ENCODE measurements around the gene HSPBP1.

HSPBP1 gene

DNA sequence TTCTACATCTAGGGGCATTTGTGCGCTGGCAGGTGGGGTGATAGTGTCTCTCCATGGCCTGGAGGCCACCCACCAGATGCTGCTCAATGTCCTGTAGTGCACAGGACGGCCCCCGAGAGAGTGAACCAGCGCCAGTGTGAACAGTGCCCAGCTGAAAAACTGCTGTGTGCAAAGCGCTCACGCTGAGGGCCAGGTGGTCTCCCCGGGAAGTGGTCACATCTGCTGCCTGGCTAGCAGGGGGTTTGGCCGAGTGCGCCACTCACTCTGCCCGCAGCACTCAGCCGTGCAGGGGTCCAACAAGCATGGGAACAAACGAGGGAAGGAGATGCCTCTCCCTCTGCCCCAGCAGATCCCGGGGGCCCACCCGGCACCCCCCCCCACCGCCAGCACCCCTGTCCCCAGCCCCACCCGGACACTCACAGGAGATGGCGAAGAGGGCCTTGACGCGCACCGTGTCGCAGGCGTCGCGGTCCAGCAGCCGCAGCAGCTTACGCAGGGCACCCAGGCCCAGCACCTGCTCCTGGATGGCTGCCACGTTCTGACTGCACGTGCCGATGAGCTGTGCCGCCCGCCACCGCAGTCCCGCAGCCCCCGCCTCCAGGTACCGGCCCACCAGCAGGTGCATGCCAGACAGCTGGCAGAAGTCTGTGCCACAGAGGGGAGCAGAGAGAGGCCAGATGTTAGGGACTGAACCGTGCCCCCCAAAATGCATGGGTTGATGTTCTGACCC lies 5.8 kb downstream of the HSPBP1 start:
- no peak for DNase-seq

DNA sequence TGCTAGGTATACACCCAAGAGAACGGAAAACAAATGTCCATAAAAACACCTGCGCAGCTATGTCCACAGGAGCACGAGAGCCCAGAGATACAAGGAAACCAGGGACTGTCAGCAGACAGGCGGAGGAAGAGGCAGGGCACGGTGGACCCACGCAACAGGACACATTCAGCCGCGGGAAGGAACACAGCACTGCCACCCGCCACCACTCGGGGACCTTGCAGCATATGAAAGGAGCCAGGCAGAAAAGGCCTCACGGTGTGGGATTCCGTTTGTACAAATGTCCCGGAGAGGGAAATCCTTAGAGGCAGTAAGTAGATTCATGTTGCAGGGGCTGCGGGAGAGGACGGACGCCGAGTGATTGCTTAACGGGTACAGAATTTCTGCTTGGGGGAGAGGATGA lies 7.8 kb downstream of the HSPBP1 start:
- DNase-seq, result no peak

DNA sequence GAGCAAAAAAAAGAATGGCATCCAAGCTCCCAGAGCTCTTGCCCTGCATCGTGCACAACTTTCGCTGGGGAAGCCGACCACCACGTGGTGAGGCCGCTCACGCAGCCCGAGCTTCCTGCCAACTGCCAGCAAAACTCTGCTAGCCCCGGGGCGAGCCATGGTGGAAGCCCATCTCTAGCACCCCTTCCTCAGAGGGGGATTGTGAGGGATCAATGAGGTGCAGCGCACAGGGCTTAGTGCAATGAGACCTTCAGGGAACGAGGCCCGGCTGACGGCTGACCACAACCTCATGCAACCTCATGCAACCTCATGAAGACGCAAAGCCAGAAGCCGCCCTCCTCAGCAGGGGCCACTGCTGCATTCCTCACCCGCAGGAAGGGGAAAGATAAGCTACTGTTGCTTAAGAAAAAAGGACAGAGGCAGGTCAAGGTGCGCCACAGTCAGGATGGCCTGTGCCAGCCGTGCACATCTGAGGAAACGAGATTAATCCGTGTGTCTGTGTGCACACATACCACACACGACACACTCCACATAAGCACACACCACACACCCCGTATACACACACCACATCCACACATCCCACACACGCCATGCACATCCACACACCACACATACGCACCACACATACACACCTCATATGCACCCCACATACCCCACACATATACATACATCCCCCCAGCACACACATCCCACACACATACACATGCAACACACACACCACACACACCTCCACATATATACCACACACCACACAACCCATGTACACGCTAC lies 9.6 kb downstream of the HSPBP1 start:
- no peak for DNase-seq

DNA sequence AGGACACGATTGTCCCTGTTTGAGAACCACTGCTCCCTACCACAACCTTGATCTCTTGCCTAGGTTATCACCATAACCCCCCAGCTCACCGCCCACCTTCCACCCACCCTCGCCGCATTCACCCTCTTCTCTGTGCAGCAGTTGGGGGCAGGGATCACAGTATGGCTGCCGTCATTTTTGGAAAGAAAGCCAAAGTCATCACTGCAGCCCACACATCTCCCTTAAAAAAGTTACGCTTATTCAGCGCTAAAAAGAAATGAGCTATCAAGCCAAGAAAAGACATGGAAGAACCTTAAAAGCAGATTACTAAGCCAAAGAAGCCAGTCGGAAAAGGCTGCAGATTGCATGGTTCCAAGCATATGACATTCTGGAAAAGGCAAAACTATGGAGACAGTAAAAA lies 10.6 kb downstream of the HSPBP1 start:
- DNase-seq, result no peak

DNA sequence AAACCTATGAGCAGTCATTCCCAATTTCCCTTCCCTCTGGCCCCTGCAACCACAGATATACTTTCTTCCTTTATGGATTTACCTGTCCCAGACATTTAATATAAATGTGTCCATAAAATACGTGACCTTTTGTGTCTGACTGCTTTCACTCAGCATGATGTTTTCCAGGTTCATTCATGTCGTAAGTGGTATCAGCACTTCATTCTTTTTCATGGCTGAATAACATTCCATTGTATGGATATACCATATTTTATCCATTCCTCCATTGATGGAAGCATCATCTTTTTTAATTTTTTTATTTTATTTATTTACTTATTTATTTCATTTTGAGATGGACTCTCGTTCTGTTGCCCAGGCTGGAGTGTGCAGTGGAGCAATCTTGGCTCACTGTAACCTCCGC lies 13.1 kb downstream of the HSPBP1 start:
- no peak for DNase-seq

DNA sequence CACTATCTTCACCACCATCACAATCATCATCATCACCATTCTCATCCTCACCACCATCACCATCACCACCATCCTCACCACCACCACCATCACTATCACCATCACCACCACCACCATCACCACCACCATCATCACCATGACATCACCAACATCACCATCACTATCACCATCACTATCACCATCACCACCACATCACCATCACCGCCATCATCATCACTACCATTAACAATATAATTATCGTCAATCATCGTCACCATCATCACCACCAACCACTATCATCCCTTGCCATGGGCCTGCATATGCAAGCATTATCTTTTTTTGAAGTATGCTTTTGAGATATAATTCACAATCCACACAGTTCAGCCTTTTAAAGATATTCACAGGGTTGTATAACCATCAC lies 13.5 kb downstream of the HSPBP1 start:
- no peak for DNase-seq

DNA sequence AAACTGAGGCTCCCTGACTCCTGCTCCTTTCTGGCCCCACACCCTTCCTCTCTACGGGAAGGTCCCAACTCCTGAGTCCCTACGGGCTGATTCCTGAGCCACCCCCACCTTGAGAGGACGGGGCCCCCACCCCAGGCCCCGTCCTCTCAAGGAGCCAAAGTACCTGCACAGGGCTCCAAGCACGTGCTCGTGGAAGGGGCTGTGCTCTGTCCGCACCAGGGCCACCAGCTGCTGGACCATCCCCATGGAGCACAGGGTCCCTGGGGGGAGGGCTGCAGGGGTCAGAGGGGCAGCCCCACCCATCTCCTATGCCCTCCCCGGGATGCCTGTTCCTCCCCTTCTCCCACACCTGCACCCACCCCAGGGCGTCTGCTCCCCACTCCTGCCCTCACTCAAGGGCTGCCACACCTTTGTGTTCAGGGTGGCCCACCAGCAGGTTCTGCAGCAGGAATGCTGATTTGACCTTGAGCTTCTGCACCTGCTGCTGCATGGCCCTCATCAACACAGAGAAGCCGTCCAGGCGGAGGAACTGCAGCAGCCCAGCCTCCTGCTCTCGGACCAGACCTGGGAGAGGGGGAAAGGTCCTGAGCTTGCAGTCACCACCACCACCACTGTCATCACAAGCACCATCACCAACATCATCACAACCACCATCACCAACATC lies 14.1 kb downstream of the HSPBP1 start:
- DNase-seq, result no peak

DNA sequence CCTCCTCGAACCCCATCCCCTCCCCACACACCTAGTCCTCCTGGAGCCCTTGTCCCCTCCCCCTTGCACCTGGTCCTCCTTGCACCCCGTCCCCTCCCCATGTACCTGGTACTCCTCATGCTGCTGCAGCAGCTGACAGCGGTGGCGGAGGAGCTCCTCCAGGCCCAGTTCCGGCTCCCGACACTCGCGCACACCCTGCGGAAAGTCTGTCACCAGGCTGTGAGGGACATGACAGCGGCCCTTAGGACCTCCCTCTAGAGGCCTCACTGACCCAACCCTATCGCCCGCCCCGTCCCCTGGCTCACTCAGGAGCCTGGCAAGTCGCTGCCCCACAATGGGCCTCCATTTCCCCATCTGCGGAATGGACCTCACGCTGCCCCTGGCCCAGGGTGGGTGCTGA lies 14.7 kb downstream of the HSPBP1 start:
- DNase-seq, result no peak

DNA sequence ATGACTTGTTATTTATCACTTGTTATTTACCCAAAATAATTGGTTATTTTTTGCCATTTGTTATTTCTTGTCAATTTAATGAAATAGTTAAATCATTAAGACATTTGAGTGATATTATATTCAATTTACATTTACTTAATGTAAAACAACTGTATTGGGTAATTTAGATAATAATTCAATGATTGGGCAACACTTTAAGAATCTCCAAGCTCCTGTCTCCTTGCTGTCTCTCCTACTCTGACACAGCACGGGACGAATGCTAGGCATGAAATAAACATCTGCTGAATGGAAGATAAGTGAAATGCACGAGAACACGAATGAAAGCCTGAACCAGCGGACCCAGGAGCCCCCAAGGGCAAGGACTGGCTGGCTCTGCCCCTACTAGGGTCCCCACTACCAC lies 15.4 kb downstream of the HSPBP1 start:
- no peak for DNase-seq

DNA sequence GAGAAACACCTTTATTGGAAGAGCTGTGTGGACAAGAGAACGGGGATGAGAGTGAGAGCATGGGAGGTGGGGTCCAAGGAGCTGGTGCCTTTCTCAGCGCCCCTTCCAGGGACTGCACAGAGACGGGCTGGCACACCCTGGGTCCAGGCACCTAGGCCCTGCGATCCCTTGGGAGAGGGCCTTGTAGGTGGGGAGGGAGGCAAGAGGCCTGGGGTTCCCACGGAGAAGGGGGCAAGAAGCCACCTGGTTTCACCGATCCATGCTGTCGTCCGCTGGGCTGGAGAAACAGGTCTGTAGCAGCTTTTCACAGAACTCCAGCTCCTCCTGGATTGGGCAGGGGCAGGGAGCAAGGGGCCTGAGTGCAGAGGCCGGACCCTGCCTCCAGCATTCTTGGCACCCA lies 17.6 kb downstream of the HSPBP1 start:
- no peak for DNase-seq

DNA sequence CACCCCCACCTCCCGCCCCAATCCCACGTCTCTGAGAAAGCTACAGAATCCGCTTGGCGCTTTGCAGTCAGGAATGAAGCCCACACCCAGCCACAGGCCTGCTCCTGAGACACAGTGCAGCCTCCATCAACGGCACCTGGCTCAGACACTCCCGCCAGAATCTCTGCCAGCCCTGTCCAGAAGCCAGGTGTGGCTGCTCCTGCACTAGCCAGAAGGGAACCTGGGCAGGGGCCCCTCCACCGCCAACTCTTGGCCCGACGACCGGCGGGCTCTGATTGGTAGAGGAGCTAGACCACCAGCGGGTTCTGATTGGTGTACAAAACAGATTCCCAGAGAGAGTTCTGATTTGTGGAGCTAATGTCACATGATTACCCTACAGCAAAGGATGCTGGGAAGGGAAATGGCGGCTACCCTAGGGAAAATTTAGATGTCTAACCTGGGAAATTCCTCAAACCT lies 18.2 kb downstream of the HSPBP1 start:
- DNase-seq, result no peak

DNA sequence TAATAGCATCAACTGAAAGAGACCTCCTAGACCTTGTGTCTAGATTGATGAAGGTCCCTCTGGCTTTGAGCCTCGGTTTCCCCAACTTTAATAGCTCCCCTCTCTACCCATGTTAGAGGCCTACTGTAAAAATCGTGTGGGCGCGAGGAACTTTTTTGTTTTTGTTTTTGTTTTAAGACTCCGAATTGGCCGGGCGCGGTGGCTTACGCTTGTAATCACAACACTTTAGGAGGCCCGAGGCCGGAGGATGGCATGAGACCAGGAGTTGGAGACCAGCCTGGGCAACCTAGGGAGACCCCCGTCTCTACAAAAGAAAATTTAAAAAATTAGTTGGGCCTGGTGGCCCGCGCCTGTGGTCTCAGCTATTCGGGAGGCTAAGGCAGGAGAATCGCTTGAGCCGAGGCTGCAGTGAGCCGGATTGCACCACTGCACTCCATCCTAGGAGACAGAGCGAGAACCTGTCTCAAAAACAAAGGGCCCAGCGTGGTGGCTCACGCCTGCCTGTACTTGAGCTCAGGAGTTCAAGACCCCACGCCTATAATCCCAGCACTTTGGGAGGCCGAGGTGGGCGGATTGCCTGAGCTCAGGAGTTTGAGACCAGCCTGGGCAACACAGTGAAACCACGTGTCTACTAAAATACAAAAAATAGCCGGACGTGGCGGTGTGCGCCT lies 20.2 kb downstream of the HSPBP1 start:
- no peak for DNase-seq

DNA sequence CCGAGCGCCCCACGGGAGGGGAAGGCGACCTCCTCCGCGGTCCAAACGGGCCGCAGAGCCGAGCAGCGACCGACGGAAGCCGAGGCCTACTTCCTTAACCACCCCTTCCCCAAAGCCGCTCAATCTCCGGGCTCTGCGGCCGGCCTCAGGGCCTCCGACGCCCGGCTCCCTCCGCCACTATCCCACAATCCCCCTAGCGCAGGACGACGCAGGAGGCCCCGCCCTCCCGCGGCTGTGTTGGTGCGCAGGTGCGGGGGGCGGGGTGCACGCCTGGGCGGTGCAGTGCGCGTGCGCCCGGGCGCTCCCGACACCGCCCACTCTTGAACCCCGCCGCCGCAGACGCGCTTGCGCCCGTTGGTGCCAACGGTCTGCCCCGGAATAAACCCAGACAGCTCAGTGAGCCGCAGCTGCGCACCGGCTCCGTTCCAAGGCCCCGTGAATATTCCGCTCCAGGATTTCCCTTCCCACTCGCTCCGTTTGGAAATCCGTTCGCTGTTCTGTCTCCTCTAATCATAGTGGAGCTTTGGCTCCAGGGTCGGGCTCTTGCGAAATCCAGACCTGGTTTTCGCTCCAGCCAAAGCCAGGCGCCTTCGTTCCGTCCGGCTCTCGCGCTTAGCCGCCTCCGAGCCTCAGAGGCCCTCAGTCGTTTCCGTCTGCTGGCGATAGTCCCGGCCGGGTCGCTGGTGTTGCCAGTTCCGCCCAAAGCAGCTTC lies 20.9 kb downstream of the HSPBP1 start, which contains the start of gene PPP6R1:
Gene PPP6R1 (minus strand): TSS at position 190 of the 712 bp plus-strand sequence. CDS start 11,914 bp downstream, outside the sequence.
- DNase-seq, result peak; percentile 96

DNA sequence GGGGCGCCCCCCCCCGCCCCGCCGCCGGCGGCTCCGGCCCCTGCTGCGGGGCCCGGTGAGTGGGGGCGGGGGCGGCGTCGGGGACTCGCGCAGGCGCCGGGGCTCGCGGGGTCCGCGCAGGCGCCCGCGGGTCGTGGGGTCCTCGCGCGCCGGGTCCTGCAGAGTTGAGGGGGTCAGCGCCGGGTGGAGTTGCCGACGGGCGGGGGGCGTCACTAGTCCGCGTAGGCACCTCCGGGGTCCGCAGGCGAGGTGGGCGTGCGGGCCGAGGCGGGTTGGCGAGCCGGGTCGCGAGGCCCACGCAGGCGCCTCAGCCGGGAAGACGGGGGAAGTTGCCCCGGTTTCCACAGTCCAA lies 21.5 kb downstream of the HSPBP1 start:
- DNase-seq, result peak; percentile 49

DNA sequence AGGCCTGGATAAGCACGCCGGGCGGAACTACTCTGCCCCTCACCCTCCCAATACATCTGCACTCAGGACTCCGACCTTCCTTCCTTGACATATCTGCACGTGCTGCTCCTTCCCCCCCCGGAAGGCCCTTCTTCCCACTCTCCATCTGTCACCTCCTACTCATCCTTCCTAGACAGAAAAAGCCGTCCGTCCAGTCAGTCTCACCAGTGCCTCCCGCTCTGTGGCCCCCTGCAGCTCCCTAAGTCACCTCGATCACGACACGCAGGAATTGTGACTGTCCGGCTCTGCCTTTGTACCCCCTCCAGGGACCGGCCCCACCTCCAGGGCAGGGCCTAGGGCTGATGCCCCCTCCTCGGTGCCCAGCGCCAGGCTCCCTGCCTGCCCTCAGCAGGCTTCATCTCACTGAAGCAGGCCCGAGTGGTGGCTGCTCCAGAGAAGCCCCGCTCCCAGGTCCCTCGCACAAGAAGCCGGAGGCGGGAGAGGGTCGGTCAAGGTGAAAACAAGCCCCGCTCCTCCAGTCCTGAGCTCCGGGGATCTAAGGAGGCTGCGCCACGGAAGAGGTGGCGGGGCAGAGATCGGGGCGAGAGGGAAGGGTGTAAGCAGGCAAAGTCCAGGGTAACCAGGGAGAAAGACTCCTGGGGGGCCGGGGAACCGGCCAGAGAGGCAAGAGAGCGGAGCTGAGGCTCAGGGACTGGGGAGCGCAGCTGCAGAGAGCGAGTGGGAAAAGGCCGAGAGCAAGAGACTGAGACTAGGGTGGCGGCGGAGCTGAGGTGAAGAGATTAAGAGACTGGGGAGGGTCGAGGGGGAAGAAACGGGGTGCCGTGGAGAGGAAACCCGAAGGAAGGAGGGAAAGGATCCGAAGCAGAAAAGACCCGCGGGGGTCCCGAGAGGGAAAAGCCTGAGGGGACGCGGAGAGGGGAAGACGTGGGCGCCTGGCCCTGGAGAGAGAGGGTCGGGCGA lies 22.2 kb downstream of the HSPBP1 start:
- peak; percentile 21 for DNase-seq

DNA sequence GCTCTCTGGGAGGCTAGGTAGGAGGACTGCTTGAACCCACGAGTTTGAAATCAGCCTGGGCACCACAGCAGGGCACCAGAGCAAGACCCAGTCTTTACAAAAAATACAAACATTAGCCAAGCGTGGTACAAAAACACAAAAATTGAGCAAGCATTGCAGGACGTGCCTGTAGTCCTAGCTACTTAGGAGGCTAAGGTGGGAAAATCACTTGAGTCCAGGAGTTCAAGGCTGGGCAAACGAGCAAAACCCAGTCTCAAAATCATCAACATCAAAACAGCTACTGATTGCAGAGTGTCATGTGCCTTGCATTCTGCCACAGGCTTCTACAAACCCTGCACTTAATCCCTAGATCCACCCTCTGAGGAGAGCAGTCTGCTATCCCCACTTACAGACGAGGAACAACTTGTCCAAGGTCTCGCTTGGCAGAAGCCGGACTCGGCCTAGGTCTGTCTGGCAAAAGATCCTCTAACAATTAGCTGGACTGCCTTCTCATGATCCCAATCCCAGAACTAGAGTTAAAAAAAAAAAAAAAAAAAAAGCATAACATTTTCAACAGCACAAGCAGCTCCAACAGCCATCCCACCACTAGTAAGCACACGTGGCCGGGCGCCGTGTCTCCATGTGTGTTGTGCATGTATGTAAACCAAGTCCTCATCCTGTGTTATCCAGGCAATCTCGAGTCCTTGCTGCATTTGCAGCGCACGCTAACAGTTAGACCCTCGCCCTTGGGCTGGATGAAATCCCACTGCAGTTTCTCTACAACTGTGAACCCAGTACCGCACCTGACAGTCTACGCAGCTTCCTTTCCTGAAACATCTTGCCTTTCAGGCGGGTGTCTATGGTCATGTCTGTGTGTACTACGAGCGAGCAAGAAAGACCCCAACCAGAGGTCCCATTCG lies 23.1 kb downstream of the HSPBP1 start:
- DNase-seq, result peak; percentile 19

DNA sequence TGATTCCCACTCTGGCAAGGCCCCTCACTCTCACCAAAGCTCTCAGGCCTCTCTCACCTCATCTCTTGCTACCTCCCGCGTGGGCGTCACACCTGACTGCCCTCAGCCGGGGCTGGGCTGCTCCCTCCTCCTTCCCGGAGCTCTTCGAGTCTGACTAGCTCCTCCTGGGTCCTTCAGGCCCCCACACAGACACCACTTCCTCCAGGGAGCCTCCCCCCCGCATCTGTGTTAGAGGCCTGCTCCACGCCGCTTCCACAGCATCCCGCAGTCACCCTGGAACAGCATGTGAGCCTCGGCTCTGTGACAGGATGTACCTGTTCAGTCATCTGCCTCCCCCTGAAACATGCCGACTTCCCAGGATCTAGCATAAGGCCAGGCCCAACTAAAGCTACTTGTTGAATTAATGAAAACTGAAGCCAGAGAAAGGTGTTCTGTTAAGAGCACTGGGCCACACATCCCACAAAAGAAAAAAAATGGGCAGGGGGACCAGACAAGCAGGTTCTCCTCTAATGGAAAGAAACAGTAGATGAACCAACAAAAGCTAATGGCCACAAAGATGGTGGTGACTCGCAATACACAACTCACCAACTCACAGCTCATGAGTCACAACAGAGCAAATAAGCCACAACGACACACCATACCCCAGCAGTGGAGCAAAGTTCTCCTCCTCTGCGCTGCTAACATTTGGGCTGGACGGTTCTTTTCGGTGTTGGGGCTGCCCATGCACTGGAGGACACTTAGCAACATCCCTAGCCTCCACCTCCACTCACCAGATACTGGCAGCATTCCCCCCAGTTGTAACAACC lies 24.1 kb downstream of the HSPBP1 start:
- peak; percentile 35 for DNase-seq

DNA sequence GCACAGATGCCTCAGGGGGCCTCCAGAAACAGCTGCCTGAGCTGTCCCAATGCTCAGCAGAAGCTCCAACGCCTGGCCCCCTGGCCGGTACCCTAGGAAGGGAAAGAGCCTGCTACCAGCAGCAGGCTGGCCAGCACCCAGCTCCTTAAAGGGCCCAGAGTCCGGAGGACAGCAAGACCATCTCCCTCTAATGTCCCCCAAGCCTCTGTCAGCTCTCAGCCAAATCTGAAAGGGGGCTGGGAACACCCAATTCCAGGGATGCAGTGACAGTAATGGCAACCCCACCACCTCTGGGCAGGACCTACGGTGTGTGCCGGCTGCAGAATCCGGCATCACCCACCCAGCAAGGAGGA lies 25.3 kb downstream of the HSPBP1 start:
- no peak for DNase-seq

DNA sequence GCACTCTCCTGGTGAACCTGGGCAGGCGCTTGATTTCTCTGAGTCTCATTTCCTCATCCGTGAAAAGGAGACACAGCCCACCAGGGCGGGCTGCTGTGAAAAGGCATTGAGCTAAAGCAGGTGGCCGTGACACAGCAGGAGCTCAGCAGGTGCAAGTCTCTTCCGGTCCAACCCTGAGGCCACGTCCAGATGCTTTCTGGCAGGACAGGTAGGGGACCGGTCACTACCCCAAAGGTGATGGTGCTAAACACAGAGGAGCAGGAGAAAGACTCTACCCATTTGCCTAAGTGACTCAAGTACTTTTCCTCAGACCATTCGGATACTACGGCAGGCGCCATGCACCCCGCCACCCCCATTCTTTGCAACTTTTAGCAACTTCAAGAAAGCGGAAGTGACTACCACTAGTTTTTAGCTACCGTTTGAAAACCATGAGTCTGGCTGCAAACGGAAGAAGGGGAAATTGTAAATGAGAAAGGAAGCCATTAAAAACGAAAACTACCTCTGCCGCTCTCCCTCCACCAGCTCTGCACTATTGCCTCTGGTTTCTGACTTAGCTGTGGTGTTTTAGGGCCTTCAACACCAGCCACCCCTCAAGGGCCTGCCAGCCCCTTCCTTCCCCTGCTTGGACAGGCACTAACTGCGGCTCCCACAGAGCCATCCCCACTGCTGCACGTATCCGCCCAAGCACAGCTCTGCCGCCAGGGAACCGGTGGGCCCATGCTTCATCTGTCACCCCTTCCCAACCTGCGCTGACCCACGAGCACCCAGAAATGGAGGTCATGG lies 25.9 kb downstream of the HSPBP1 start:
- DNase-seq, result peak; percentile 41
